RWPE2 (cell line): ENCODE measurements around the gene TECPR1.

Experiments
- ATAC-seq: fragments of 200-7000 bp; cut with Tn5 transposase; 3 replicates; pipeline ENCODE4 v1.9.1; 2021; ENCODE audit warnings: low read depth
- DNase-seq: peaks from one replicate; pipeline ENCODE4 v3.0.0-alpha.2; 2020; ENCODE audit warnings: low spot score
- H3K27ac ChIP-seq: fragments of 450-650 bp; 2 replicates; pipeline ENCODE4 v1.5.1; 2017; ENCODE audit warnings: mild to moderate bottlenecking; ENCODE audit not compliant: poor library complexity, severe bottlenecking
- H3K27me3 ChIP-seq: fragments of 250-450 bp; sonication (Bioruptor Pico); 2 replicates; pipeline ENCODE4 v1.5.1; 2021; ENCODE audit warnings: mild to moderate bottlenecking, moderate library complexity; ENCODE audit not compliant: insufficient read depth, poor library complexity, severe bottlenecking
- H3K36me3 ChIP-seq: fragments of 250-450 bp; sonication (Bioruptor Pico); 2 replicates; pipeline ENCODE4 v1.5.1; 2020; ENCODE audit warnings: low read depth, mild to moderate bottlenecking, moderate library complexity
- H3K4me1 ChIP-seq: fragments of 250-450 bp; sonication (Bioruptor Pico); 2 replicates; pipeline ENCODE4 v1.5.1; 2021; ENCODE audit warnings: mild to moderate bottlenecking, moderate library complexity; ENCODE audit not compliant: insufficient read depth, poor library complexity, severe bottlenecking
- H3K4me3 ChIP-seq: fragments of 250-450 bp; sonication (Bioruptor Pico); 2 replicates; pipeline ENCODE4 v1.5.1; 2021; ENCODE audit warnings: mild to moderate bottlenecking, moderate library complexity; ENCODE audit not compliant: severe bottlenecking
- H3K9me3 ChIP-seq: fragments of 250-450 bp; sonication (Bioruptor Pico); 2 replicates; pipeline ENCODE4 v1.5.1; 2021; ENCODE audit warnings: mild to moderate bottlenecking, moderate library complexity; ENCODE audit not compliant: severe bottlenecking
- TF ChIP-seq, protein P1 (sequence below): fragments of 450-650 bp; IDR thresholded peaks from one replicate; pipeline ENCODE4 v1.5.1; 2017; ENCODE audit warnings: mild to moderate bottlenecking, moderate library complexity; ENCODE audit not compliant: poor library complexity, severe bottlenecking

Gene TECPR1

DNA sequence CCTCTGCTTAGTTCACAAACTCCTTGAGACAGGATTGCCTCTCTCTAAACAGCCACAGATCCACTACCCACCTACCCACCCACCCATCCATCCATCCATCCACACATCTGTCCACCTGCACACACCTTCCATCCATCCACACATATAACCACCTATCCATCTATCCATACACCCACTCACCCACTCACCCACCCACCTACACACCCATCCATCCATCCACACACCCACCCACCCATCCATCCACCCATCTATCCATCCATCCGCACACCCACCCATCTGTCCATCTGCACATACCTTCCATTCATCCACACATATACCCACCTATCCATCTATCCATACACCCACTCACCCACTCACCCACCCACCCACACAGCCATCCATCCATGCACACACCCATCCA is 9.7 kb downstream of the TECPR1 start:
- no peaks in the 10 kb centered on the region for H3K4me1 ChIP-seq
- no peaks in the 10 kb centered on the region for H3K27me3 ChIP-seq
- no peak overlapping the region for H3K4me3 ChIP-seq
- H3K9me3 ChIP-seq: no peaks in the 10 kb centered on the region
- DNase-seq (no peak), ATAC-seq (no peak)
- no peak overlapping the region for H3K27ac ChIP-seq
- TF ChIP-seq, protein P1, sequence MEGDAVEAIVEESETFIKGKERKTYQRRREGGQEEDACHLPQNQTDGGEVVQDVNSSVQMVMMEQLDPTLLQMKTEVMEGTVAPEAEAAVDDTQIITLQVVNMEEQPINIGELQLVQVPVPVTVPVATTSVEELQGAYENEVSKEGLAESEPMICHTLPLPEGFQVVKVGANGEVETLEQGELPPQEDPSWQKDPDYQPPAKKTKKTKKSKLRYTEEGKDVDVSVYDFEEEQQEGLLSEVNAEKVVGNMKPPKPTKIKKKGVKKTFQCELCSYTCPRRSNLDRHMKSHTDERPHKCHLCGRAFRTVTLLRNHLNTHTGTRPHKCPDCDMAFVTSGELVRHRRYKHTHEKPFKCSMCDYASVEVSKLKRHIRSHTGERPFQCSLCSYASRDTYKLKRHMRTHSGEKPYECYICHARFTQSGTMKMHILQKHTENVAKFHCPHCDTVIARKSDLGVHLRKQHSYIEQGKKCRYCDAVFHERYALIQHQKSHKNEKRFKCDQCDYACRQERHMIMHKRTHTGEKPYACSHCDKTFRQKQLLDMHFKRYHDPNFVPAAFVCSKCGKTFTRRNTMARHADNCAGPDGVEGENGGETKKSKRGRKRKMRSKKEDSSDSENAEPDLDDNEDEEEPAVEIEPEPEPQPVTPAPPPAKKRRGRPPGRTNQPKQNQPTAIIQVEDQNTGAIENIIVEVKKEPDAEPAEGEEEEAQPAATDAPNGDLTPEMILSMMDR: no peak
- H3K36me3 ChIP-seq: no peaks in the 10 kb centered on the region

DNA sequence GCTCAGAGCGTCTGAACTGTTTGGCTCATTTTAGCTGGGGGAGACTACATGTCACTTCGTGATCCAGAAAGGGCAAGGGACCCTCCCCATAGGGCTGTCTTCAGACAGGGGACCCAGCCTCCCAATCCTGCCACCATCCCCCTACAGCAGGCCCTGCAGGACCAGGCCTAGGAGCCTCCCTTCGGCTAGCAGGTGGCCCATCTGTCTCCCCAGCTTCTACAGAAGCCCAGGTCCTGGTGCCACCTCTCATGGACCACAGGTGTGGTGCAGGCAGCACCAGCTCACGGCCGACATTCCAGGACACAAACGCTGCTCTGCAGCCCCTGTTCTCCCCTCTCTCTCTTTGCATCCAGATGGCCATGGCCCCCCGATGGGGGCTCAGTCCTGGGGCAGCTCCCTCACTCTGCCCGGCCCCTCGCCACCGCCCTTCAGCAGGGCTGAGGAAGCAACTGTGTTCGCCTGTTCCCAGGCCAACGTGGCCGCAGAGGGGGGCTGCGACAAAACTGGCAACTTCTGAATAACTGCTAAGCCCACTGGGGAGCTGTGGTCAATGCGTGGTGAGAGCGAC is 10.3 kb downstream of the TECPR1 start:
- H3K4me3 ChIP-seq: no peak overlapping the region
- no peak overlapping the region for H3K27ac ChIP-seq
- no peaks in the 10 kb centered on the region for H3K36me3 ChIP-seq
- DNase-seq (no peak), ATAC-seq (no peak)
- H3K27me3 ChIP-seq: no peaks in the 10 kb centered on the region
- TF ChIP-seq, protein P1: peak; percentile 30
- no peaks in the 10 kb centered on the region for H3K4me1 ChIP-seq
- no peaks in the 10 kb centered on the region for H3K9me3 ChIP-seq

DNA sequence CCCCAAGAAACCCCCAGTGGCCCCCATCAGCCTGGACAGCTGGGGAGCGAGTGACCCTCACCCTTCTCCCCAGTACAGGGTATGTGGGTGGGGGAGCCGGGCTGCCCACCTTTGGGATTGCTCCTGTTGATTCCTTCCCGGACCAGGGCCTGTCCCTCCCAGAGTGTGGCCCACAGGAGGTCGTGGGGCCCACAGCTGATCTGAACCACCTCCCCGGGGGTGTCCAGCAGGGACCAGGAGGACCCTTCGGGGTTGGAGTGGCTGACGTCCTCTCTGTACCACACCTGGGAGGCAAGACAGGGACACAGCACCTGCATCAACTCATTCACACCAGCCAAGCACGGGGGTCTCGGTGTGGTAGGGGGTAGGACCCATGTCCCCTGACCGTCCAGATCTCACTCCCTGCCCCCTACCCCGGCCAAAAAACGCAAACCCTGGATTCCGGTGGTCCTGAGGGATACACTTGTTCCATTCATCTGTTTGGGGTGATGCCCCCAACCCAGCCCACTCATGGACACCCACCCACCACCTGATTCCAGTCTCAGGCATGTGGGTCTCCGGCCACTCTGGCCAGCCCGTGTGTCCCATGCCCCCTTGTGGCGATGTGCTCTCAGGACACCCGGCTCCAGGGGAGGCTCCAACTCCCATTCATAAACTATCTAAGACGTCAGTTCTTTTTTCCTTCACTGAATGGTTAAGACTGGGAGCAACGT is 10.9 kb downstream of the TECPR1 start:
- Histone ChIP-seq H3K36me3 (no peaks in the 10 kb centered on the region), H3K27me3 (no peaks in the 10 kb centered on the region), H3K27ac (no peak overlapping the region), H3K4me1 (no peaks in the 10 kb centered on the region), H3K9me3 (no peaks in the 10 kb centered on the region), H3K4me3 (no peak overlapping the region)
- DNase-seq (no peak), ATAC-seq (peak; percentile 58; the same call in 1 of the 3 replicates)
- TF ChIP-seq, protein P1: peak; percentile 51

DNA sequence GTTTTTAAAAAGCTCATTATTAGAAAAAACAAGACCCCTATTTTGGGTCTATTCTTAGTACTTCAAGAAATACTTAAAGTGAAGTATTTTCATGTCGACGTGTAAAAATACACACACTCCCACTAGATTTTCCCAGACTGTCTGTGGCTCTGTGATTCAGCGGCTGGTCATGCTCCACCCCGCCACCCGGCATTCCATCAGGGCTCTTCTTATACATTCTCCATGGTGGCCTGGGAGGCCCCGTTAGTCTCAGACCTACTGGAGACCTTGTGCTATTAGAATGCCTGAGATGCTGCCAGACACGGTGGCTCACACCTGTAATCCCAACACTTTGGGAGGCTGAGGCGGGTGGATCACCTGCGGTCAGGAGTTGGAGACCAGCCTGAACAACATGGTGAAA is 13.1 kb downstream of the TECPR1 start:
- ATAC-seq (no peak), DNase-seq (no peak)
- H3K27ac ChIP-seq: no peak overlapping the region
- no peaks in the 10 kb centered on the region for H3K9me3 ChIP-seq
- no peaks in the 10 kb centered on the region for H3K4me1 ChIP-seq
- H3K4me3 ChIP-seq: no peak overlapping the region
- H3K27me3 ChIP-seq: no peaks in the 10 kb centered on the region
- no peaks in the 10 kb centered on the region for H3K36me3 ChIP-seq
- TF ChIP-seq, protein P1: no peak

DNA sequence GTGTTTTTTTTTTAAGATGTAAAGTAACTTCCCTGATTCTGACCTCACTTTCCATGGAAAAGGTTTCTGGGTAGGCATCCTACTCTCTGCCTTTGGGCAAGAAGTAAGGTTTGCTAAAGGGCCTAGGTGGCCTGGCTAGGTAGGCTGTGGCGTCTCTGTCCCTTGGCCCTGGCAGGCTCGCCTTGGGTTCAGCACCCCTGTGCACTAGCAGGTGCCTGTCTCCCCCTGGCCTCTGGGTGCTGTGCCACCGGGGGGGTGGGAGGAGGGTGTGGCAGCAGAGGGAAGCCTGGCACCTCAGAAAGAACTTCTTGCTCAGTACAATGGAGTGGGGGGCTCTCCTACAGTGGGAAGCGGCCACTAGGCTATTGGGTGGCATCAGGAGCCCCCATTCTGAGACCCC is 14.0 kb downstream of the TECPR1 start:
- ATAC-seq (no peak), DNase-seq (no peak)
- TF ChIP-seq, protein P1: no peak
- H3K27me3 ChIP-seq: no peaks in the 10 kb centered on the region
- no peaks in the 10 kb centered on the region for H3K4me1 ChIP-seq
- H3K27ac ChIP-seq: no peak overlapping the region
- no peaks in the 10 kb centered on the region for H3K36me3 ChIP-seq
- no peaks in the 10 kb centered on the region for H3K9me3 ChIP-seq
- H3K4me3 ChIP-seq: no peak overlapping the region
